Stomach (tissue), 4 donors: ENCODE results near the gene FOXJ3.

ENCODE experiments used
- CTCF ChIP-seq, 7 experiments: fragments of 450-650 bp in 4 of 7; fragments of 200-600 bp in 3 of 7; sonication (generic) in 3 of 7; IDR thresholded peaks; one replicate each; pipeline ENCODE4 v1.5.1; 2016 to 2019; ENCODE audit warnings: antibody characterized with exemption in 7 of 7, control low read depth in 2 of 7, mild to moderate bottlenecking in 1 of 7
- EP300 ChIP-seq: sonication (generic); formaldehyde crosslinking; IDR thresholded peaks from one replicate; pipeline ENCODE4 v1.6.1; 2017; ENCODE audit warnings: antibody characterized with exemption
- POLR2A ChIP-seq, 4 donors: fragments of 450-650 bp; IDR thresholded peaks; one replicate each; pipeline ENCODE4 v1.6.1; 2016; ENCODE audit warnings: antibody characterized with exemption in 4 of 4, control low read depth in 2 of 4, mild to moderate bottlenecking in 1 of 4, moderate library complexity in 1 of 4
- POLR2AphosphoS5 ChIP-seq, 3 donors: sonication (generic); formaldehyde crosslinking; IDR thresholded peaks; one replicate each; pipeline ENCODE4 v1.6.1; 2016; ENCODE audit warnings: antibody characterized with exemption in 3 of 3

GRCh38 chr1:42144711-42145388, 190.2 kb downstream of the FOXJ3 start:
- TF ChIP-seq CTCF (IDR thresholded peaks at IDR 0.05) (no peak), EP300 (no peak), POLR2A (IDR thresholded peaks at IDR 0.05) (no peak), POLR2AphosphoS5 (IDR thresholded peaks at IDR 0.05) (no peak)
